H9 (cell line): Measurements from ENCODE around the gene DENND6A. TPM values are rescaled to one million over a fixed set of nuclear protein-coding genes. Genes with fewer than 3 reads are reported as not detected.

Experiments used
- DNase-seq: peaks from one replicate; pipeline ENCODE4 v3.0.0-alpha.2; 2017
- H2AFZ ChIP-seq: one replicate; pipeline ENCODE4 v1.6.1; 2013; ENCODE audit warnings: mild to moderate bottlenecking, low read length, control low read depth, moderate library complexity
- H2AK5ac ChIP-seq: 2 replicates; pipeline ENCODE4 v1.6.1; 2013; ENCODE audit warnings: low read length, control low read depth, mixed read lengths; ENCODE audit not compliant: insufficient read length
- H2BK120ac ChIP-seq: one replicate; pipeline ENCODE4 v1.6.1; 2013; ENCODE audit warnings: low read depth, mild to moderate bottlenecking, low read length, control low read depth, inconsistent platforms; ENCODE audit not compliant: poor library complexity, severe bottlenecking
- H2BK12ac ChIP-seq: 2 replicates; pipeline ENCODE4 v1.6.1; 2013; ENCODE audit warnings: low read length, control low read depth, mixed read lengths, low read depth; ENCODE audit not compliant: insufficient read length
- H2BK15ac ChIP-seq: 2 replicates; pipeline ENCODE4 v1.6.1; 2013; ENCODE audit warnings: low read depth, low read length, control low read depth
- H2BK20ac ChIP-seq: one replicate; pipeline ENCODE4 v1.6.1; 2013; ENCODE audit warnings: low read depth, mild to moderate bottlenecking, low read length, control low read depth, inconsistent platforms; ENCODE audit not compliant: poor library complexity, severe bottlenecking
- H2BK5ac ChIP-seq: 2 replicates; pipeline ENCODE4 v1.6.1; 2013; ENCODE audit warnings: low read length, control low read depth, mixed read lengths; ENCODE audit not compliant: insufficient read length
- H3K14ac ChIP-seq: 2 replicates; pipeline ENCODE4 v1.6.1; 2013; ENCODE audit warnings: low read length, control low read depth; ENCODE audit not compliant: insufficient read depth
- H3K18ac ChIP-seq: 2 replicates; pipeline ENCODE4 v1.6.1; 2013; ENCODE audit warnings: low read depth, mild to moderate bottlenecking, mixed read lengths, low read length, control low read depth; ENCODE audit not compliant: insufficient read length
- H3K23ac ChIP-seq: 2 replicates; pipeline ENCODE4 v1.6.1; 2013; ENCODE audit warnings: low read length, control low read depth, mixed read lengths, low read depth; ENCODE audit not compliant: insufficient read length
- H3K23me2 ChIP-seq: 2 replicates; pipeline ENCODE4 v1.6.1; 2013; ENCODE audit warnings: low read depth, mild to moderate bottlenecking, mixed read lengths, low read length, control low read depth; ENCODE audit not compliant: insufficient read length, poor library complexity, severe bottlenecking
- H3K27ac ChIP-seq: 2 replicates; pipeline ENCODE4 v1.5.1; 2013; ENCODE audit warnings: low read length, control low read depth, mixed read lengths, low read depth; ENCODE audit not compliant: insufficient read length
- H3K27me3 ChIP-seq: 2 replicates; pipeline ENCODE4 v1.6.1; 2013; ENCODE audit warnings: low read length, control low read depth, inconsistent platforms; ENCODE audit not compliant: insufficient read depth
- H3K4ac ChIP-seq: 2 replicates; pipeline ENCODE4 v1.6.1; 2013; ENCODE audit warnings: low read depth, mild to moderate bottlenecking, control low read depth, inconsistent platforms, low read length, moderate library complexity
- H3K4me1 ChIP-seq: 2 replicates; pipeline ENCODE4 v1.6.1; 2013; ENCODE audit warnings: low read length, control low read depth, inconsistent platforms; ENCODE audit not compliant: insufficient read depth
- H3K4me2 ChIP-seq: 2 replicates; pipeline ENCODE4 v1.6.1; 2013; ENCODE audit warnings: low read length, control low read depth, mixed read lengths; ENCODE audit not compliant: insufficient read length, insufficient read depth
- H3K56ac ChIP-seq: 2 replicates; pipeline ENCODE4 v1.6.1; 2013; ENCODE audit warnings: low read depth, mild to moderate bottlenecking, mixed read lengths, low read length, control low read depth; ENCODE audit not compliant: insufficient read length
- H3K79me1 ChIP-seq: 2 replicates; pipeline ENCODE4 v1.6.1; 2013; ENCODE audit warnings: low read depth, mild to moderate bottlenecking, moderate library complexity, low read length, control low read depth, inconsistent platforms; ENCODE audit not compliant: insufficient read depth, poor library complexity, severe bottlenecking
- H3K79me2 ChIP-seq: 2 replicates; pipeline ENCODE4 v1.6.1; 2013; ENCODE audit warnings: low read length, control low read depth, inconsistent platforms; ENCODE audit not compliant: insufficient read depth
- H3K9ac ChIP-seq: 2 replicates; pipeline ENCODE4 v1.6.1; 2013; ENCODE audit warnings: low read length, control low read depth, mixed read lengths; ENCODE audit not compliant: insufficient read length; ENCODE audit errors: extremely low read depth
- H3K9me3 ChIP-seq: one replicate; pipeline ENCODE4 v1.6.1; 2013; ENCODE audit warnings: low read depth, low read length, inconsistent platforms; ENCODE audit not compliant: control insufficient read depth
- H3T11ph ChIP-seq: one replicate; pipeline ENCODE4 v1.6.1; 2013; ENCODE audit warnings: mild to moderate bottlenecking, low read length, control low read depth, inconsistent platforms
- H4K20me1 ChIP-seq: one replicate; pipeline ENCODE4 v1.6.1; 2013; ENCODE audit not compliant: control insufficient read depth, insufficient read length, insufficient read depth
- H4K5ac ChIP-seq: 2 replicates; pipeline ENCODE4 v1.6.1; 2013; ENCODE audit warnings: low read depth, mild to moderate bottlenecking, mixed read lengths, low read length, control low read depth; ENCODE audit not compliant: insufficient read length
- H4K8ac ChIP-seq: replicated peaks from 2 replicates; pipeline ENCODE4 v1.6.1; 2013; ENCODE audit warnings: low read length, control low read depth, mixed read lengths, low read depth; ENCODE audit not compliant: insufficient read length
- H4K91ac ChIP-seq: 2 replicates; pipeline ENCODE4 v1.6.1; 2013; ENCODE audit warnings: low read depth, mild to moderate bottlenecking, moderate library complexity, mixed read lengths, low read length, control low read depth; ENCODE audit not compliant: insufficient read length
- H3K27ac Mint-ChIP-seq, 3 experiments: 2 replicates in 2 of 3; 3 replicates in 1 of 3; pipeline ENCODE4 v1.8.0; 2020 to 2021; ENCODE audit warnings: mixed read lengths in 3 of 3, mild to moderate bottlenecking in 1 of 3, moderate library complexity in 1 of 3
- H3K27me3 Mint-ChIP-seq: 2 replicates; pipeline ENCODE4 v1.8.0; 2021; ENCODE audit warnings: low read depth, mild to moderate bottlenecking, moderate library complexity, mixed read lengths
- H3K36me3 Mint-ChIP-seq, 3 experiments: 2 replicates in 2 of 3; 3 replicates in 1 of 3; pipeline ENCODE4 v1.8.0; 2020 to 2021; ENCODE audit warnings: low read depth in 3 of 3, mixed read lengths in 3 of 3; ENCODE audit not compliant: insufficient read depth in 1 of 3
- H3K4me1 Mint-ChIP-seq, 2 experiments: 2 replicates each; pipeline ENCODE4 v1.8.0; 2020; ENCODE audit warnings: mixed read lengths in 2 of 2
- H3K4me3 Mint-ChIP-seq, 2 experiments: 2 replicates in 1 of 2; 3 replicates in 1 of 2; pipeline ENCODE4 v1.8.0; 2020 to 2021; ENCODE audit warnings: mild to moderate bottlenecking in 2 of 2, mixed read lengths in 2 of 2, moderate library complexity in 1 of 2
- H3K9me3 Mint-ChIP-seq, 2 experiments: 2 replicates in 1 of 2; 3 replicates in 1 of 2; pipeline ENCODE4 v1.8.0; 2020; ENCODE audit warnings: mild to moderate bottlenecking in 2 of 2, mixed read lengths in 2 of 2, moderate library complexity in 1 of 2
- WGBS: extraction: QIAGEN DNeasy Blood & Tissue Kit; methylation state at CpG from one replicate; pipeline ENCODE4 v1.1.7; 2013; ENCODE audit warnings: missing lambda C conversion rate, low lambda C conversion rate, mixed read lengths; ENCODE audit not compliant: insufficient read length; ENCODE audit errors: extremely low coverage; 5-methylcytosine and 5-hydroxymethylcytosine counted together
- total RNA-seq: library from RNA; stranded (reverse); gene quantifications from 2 replicates; pipeline ENCODE4 v1.2.1, GENCODE V29; 2021
- TF ChIP-seq, protein P1 (sequence below): fragments of 200-600 bp; sonication (generic); conservative IDR thresholded peaks from 3 replicates; pipeline ENCODE4 v1.8.0; 2021; ENCODE audit warnings: antibody characterized with exemption, mild to moderate bottlenecking

Gene DENND6A
- total RNA-seq, 1 experiment from 2014 or later = 13.2 TPM

DNA sequence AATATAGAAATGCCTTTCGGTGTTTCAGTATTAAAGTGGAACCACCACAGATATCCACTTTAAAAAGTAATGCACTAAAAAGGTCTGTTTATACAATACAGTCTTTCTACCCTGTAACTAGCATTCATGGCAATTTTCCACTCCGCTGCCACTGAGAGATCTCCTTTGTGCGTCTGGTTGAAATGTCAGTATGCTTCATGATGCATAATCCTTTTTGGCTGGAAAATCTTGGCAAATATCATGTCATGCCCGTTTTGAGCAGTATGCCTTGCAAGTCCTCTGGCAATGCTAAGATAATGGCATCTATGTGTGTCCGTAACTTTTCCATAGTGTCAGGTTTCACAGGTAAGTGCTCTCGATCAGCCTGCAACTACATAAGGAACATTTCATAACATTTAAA is 64.9 kb downstream of the DENND6A start:
- Histone ChIP-seq H2BK5ac (no peak overlapping the region), H3K14ac (no peak overlapping the region), H3K79me1 (no peaks in the 10 kb centered on the region), H3K18ac (no peak overlapping the region), H3K27ac (no peak overlapping the region), H2BK20ac (no peak overlapping the region), H2BK120ac (no peak overlapping the region), H2BK15ac (no peak overlapping the region), H4K20me1 (no peaks in the 10 kb centered on the region), H2BK12ac (no peak overlapping the region), H3K27me3 (no peaks in the 10 kb centered on the region), H3K4me2 (no peak overlapping the region), H3K79me2 (no peaks in the 10 kb centered on the region), H4K91ac (no peak overlapping the region), H4K5ac (no peak overlapping the region), H3K23ac (no peak overlapping the region), H3K23me2 (no peaks in the 10 kb centered on the region), H2AK5ac (no peak overlapping the region), H3K9ac (no peak overlapping the region), H3K9me3 (no peaks in the 10 kb centered on the region), H3K4ac (no peak overlapping the region), H3K56ac (no peak overlapping the region), H3K4me1 (no peaks in the 10 kb centered on the region), H3T11ph (no peak overlapping the region), H2AFZ (no peak overlapping the region), H4K8ac (no peak overlapping the region)
- H3K9me3 Mint-ChIP-seq = no peaks in the 10 kb centered on the region; a peak in 1 of 5 replicates
- TF ChIP-seq, protein P1, sequence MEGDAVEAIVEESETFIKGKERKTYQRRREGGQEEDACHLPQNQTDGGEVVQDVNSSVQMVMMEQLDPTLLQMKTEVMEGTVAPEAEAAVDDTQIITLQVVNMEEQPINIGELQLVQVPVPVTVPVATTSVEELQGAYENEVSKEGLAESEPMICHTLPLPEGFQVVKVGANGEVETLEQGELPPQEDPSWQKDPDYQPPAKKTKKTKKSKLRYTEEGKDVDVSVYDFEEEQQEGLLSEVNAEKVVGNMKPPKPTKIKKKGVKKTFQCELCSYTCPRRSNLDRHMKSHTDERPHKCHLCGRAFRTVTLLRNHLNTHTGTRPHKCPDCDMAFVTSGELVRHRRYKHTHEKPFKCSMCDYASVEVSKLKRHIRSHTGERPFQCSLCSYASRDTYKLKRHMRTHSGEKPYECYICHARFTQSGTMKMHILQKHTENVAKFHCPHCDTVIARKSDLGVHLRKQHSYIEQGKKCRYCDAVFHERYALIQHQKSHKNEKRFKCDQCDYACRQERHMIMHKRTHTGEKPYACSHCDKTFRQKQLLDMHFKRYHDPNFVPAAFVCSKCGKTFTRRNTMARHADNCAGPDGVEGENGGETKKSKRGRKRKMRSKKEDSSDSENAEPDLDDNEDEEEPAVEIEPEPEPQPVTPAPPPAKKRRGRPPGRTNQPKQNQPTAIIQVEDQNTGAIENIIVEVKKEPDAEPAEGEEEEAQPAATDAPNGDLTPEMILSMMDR = no peak
- H3K27ac Mint-ChIP-seq = no peak overlapping the region
- WGBS = no CpG with 5 or more reads among the region's 6 CpGs
- no peaks in the 10 kb centered on the region for H3K4me1 Mint-ChIP-seq
- H3K36me3 Mint-ChIP-seq = peaks cover 16 to 65% (median 57%) of the 10 kb centered on the region in 3 experiments; a peak in 6 of 7 replicates
- no peak for DNase-seq
- H3K4me3 Mint-ChIP-seq = no peak overlapping the region
- no peaks in the 10 kb centered on the region for H3K27me3 Mint-ChIP-seq
